ENCODE measurements around the gene LTB.

LTB gene, protein sequence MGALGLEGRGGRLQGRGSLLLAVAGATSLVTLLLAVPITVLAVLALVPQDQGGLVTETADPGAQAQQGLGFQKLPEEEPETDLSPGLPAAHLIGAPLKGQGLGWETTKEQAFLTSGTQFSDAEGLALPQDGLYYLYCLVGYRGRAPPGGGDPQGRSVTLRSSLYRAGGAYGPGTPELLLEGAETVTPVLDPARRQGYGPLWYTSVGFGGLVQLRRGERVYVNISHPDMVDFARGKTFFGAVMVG

DNA sequence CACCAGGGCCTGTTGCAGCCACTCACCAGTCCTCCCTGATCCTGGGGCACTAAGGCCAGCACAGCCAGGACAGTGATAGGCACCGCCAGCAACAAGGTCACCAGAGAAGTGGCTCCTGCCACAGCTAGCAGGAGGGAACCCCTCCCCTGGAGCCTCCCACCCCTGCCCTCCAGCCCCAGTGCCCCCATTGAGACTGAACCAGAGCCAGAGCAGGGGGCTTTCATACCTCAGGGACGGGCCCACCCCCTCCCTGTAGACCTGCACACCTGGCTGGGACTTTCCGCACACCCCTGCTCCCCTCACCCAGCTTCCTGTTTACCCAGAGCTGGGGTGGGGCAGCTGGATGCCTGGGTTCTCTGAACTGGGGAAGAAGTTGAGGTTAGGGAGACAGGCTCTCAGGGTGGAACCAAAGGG lies at the start of gene LTB:
Gene LTB, minus strand, starts transcription at position 195 of the 414 bp plus-strand sequence. Its CDS starts 7 bp downstream, at position 188.
- DNase-seq (ENCODE audit: low read depth) = no peak

DNA sequence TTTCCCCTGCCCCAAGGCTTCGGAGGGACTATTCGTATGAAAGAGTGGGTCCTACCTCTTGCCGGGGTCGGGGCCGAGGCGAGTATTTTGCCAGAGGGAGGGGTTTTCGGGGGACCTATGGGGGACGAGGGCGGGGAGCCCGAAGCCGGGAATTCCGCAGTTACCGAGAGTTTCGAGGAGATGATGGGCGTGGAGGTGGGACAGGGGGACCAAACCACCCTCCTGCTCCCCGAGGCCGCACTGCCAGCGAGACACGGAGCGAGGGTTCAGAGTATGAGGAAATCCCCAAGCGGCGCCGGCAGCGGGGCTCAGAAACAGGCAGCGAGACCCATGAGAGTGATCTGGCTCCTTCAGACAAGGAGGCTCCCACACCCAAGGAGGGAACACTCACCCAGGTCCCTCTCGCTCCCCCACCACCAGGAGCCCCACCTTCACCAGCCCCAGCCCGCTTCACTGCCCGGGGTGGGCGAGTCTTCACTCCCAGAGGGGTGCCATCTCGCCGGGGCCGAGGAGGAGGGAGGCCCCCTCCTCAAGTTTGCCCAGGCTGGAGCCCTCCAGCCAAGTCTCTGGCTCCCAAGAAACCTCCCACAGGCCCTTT lies 49.6 kb upstream of the LTB start:
- DNase-seq (ENCODE audit: low read depth) = no peak

DNA sequence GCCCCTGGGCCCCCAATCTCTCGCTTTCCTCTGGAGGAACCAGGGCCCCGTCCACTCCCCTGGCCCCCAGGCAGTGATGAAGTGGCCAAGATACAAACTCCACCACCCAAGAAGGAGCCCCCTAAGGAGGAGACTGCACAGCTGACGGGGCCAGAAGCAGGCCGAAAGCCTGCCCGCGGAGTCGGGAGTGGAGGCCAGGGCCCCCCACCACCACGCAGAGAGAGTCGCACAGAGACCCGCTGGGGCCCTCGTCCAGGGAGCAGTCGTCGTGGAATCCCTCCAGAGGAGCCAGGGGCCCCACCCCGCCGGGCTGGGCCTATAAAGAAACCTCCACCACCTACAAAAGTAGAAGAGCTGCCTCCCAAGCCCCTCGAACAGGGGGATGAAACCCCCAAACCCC lies 49.0 kb upstream of the LTB start:
- DNase-seq (ENCODE audit: low read depth) = no peak

DNA sequence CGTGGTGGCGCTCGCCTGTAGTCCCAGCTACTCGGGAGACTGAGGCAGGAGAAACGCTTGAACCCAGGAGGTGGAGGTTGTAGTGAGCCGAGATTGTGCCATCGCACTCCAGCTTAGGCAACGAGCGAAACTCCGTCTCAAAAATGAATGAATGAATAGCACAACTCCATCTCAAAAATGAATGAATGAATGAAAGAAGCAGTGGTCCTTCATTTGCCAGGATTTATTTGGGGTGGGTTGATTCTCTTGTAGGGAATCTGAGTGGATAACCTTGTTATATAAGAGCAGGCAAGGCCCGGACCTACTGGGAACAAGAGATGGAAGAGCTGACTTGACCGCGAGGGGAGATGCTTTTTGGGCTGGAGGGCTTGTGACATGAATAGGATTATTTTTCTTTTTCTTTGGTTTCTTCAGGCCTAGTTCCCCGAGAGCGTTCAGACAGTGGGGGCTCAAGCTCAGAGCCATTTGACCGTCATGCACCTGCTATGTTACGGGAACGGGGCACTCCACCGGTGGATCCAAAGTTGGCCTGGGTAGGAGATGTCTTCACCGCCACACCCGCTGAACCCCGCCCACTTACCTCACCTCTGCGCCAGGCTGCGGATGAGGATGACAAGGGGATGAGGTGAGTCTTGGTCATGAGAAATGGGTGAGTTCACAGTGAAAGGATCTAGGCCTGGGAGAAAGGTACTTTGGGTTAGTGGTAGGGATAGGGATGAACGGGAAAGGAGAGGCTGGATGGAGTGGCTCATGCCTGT lies 48.1 kb upstream of the LTB start:
- DNase-seq (ENCODE audit: low read depth) = no peak

DNA sequence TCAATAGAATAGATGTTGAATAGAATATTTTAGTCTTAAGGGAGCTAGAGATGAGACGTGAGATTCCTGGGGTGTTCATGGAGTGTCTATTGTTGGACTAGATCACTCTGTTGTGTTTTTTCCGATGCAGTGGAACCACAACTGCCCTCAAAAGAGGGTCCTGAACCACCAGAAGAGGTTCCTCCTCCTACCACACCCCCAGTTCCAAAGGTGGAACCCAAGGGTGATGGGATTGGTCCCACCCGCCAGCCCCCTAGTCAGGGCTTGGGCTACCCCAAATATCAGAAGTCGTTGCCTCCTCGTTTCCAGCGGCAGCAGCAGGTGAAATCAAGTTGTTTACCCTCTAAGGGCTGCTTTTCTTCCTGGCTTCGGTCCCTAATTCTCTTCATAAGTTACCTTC lies 46.8 kb upstream of the LTB start:
- DNase-seq (ENCODE audit: low read depth) = no peak

DNA sequence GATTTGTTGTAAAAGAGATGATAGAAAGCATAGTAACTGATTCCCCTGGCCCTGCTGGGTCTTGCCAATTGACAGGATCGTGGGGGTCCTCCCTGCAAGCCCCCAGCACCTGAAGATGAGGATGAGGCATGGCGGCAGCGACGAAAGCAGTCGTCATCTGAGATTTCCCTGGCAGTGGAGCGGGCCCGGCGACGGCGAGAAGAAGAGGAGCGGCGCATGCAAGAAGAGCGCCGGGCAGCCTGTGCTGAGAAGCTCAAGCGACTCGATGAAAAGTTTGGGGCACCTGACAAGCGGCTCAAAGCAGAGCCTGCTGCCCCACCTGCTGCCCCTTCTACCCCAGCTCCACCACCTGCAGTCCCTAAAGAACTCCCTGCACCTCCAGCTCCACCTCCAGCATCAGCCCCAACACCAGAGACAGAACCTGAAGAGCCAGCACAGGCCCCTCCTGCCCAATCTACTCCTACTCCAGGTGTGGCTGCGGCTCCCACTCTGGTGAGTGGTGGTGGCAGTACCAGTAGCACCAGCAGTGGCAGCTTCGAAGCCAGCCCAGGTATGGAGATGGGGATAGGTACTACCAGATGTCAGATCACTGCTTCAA lies 45.6 kb upstream of the LTB start:
- no peak for DNase-seq (ENCODE audit: low read depth)

DNA sequence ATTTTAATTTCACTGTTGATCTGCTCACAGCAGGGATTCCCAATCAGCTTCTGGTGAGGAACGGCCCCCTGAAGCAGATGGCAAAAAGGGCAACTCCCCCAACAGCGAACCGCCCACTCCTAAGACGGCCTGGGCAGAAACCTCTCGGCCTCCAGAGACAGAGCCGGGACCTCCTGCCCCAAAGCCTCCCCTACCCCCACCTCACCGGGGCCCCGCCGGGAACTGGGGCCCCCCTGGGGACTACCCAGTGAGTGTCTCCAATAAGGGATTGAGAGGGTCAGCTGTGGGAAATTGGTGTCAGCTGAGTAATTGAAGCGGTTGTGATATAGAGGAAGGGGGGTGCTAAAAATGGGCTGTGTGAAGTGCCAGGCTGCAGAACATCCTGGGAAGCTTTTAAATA lies 44.7 kb upstream of the LTB start:
- DNase-seq (ENCODE audit: low read depth) = no peak

DNA sequence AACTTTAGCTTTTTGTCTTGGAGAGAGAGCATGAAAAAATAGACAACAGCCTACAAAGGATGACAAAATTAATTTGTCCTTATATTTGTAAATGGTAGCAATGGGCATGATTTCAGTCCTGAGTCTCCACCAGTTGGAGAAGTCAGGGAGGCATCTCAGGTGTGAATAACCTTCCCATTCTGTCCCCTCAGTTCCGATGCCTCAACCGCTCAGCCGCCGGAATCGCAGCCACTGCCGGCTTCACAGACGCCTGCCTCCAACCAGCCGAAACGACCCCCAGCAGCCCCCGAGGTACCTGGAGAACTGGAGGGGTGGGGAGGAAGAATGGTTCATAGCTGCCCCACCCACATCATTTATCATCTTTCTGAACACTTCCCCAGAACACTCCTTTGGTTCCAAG lies 41.8 kb upstream of the LTB start:
- no peak for DNase-seq (ENCODE audit: low read depth)

DNA sequence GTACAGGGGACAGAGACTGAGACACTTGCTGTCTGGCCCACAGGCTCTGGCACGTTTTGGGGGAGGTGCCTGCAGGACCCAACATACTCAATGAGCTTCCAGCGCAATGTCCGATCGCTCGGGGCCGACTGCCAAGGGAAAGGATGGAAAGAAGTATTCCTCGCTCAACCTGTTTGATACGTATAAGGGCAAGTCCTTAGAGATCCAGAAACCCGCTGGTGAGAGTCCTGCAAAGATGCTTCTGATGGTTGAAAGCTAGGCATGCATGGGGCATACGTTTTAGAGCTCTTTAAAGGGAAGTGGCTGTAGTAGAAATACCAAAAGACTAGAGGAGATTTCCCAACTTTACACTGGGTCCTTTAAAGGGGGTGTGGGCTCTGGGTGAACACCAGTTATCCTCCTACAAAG lies 40.5 kb upstream of the LTB start:
- no peak for DNase-seq (ENCODE audit: low read depth)

DNA sequence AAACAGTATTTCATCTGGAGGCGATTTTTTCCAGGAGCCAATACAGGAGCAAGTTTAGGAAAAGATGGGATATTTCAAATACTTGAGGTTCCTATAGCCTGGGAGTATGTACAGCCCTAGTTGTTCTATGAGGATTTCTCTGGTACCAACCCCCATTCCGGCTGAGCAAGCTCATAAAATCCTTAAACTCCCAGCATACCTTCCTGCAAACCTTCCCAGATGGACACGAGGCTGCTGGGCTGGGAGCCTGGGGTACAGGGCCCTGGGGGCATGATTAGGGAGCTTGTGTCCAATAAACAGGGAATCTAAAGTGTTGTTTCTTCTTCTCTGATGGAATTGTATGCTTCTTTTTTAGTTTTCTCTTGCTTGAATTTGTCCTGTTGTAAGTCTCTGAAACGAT lies 39.8 kb upstream of the LTB start:
- DNase-seq (ENCODE audit: low read depth) = peak; percentile 75

DNA sequence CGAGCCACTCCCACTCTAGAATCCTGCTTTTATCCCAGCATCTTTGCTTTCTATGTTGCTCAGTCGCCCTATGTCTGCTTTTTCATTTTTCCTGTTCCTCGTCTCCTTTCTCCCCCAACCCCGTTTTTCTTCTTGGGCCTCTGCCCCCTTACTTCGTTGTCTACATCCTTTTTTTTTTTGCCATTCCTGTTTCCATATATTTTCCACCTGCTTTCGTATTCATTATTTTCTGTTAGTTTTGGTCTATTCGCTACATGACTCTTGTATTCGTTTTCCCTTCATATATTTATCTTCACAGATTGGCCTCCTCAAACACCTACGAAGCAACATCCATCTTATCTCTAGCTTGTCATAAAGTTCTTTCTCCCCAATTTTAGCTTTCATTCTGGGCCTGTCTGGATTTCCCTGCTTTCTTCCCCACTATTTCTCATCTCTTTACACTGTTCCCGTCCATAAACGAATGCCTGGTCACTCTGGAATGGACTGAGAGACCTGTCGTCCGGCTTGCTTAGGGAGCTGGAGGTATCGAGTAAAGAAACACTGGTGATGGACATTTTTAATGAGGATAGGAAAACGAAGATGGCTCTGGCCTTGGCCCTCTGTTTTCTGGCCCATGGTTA lies 39.2 kb upstream of the LTB start:
- no peak for DNase-seq (ENCODE audit: low read depth)

DNA sequence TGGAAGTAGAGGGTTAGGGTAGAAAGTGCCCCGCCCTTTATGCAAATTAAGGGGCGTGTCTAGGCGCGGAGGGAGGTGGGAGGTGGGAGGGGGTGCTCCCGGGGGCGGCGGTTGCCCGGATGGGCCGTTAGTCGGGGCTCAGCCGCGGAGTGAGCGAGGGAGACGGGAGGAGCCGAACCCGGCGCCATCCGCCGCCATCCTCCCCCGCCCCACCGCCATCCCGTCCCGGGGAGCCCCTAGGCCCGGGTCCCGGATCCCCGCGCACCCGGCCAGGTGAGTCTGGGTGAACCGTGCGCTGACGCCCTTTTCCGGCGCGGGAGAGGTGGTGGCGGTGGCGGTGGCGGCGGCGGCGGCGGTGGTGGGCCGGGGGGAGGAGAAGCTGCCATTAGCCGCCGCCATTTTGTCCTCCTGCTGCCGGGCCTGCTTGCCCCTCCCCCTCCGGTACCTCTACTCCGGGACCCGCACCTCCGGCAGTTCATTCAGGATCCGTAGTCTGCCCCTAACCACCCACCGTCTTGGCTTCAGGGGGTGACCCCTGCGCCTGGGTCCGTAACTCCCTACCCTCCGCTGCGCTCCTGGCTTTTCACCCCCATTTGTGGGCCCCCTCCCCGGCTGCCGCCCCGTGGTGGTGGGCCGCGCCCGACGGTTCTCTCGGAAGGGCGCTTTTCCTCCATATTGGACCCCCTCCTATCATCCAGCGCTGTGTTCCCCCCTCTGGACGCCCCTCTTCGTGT lies 38.5 kb upstream of the LTB start, which contains the start of gene PRRC2A:
Gene PRRC2A, plus strand, starts transcription at position 130 of the 734 bp plus-strand sequence. CDS start 2,075 bp downstream, outside the sequence.
- DNase-seq (ENCODE audit: low read depth) = no peak

DNA sequence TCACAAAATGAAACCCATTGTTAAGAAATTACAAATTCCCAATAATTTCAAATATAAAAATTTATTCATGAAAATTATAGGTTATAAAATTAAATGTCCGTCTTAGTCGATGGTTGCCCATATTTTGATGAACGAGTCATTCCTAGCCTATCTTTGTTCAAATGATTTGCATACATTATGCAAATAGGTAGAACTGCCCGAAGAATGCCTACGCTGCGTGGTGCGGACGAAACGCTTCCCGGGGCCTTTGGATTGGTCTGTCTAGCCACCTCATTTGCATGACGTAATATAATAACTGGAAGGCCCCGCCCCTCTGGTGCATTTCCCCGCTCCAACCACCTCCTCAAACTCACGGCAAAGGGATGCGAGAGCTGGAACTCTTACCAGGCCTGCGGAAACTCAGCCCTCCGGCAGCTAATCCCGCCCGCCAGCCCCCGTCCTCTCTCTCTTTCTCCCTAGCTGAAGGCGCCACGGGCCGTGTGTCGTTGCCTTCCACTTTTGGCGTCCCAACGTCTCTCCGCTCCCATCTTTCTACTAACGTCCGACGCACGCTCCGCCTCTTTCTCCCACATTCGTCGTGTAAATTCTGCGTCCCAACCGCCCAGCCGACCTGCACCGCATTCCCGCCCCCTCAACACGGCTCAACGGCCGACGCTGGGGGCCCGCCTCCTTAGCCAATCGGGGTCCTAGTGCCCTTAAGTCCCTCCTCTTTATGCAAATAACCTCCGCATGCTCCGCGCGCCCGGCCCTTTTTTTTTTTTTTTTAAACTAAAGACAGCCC lies 37.8 kb upstream of the LTB start:
- peak; percentile 100 for DNase-seq (ENCODE audit: low read depth)

DNA sequence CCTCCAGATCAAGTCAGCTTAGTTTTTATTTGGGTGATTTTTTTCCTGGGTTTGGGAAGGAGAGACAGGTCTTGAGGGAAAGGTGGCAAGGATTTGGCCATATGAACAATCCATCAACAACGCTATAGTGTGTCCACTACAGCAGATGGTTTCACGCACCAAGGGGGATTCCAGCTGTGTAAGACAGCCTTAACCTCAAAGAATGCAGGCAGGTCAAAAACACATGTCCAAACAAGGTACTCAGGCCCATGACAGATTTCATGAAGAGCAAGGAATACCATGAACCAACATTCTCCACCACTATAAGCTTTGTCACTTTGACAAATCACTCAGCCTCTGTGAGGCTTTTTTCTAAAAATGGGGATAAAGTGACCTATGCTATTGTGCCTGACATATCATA lies 34.8 kb upstream of the LTB start:
- no peak for DNase-seq (ENCODE audit: low read depth)

DNA sequence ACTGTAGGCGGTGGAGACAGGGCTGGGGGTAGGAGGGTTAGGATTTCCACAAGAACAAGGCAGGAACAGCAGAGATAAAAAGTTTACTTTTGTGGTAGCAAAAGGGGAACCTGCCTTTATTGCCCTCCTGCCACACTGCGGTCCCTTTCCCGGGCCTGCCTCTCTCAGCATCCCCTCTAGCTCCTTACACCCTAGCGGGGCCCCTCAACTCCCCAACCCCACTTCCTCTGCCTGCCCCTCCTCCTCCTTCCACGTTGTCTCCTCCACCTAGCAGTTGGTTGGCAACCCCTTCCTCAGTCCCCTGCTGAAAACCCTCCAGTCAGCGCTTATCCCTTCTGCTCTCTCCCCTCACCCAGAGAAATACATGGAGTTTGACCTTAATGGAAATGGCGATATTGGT lies 33.5 kb upstream of the LTB start:
- no peak for DNase-seq (ENCODE audit: low read depth)

DNA sequence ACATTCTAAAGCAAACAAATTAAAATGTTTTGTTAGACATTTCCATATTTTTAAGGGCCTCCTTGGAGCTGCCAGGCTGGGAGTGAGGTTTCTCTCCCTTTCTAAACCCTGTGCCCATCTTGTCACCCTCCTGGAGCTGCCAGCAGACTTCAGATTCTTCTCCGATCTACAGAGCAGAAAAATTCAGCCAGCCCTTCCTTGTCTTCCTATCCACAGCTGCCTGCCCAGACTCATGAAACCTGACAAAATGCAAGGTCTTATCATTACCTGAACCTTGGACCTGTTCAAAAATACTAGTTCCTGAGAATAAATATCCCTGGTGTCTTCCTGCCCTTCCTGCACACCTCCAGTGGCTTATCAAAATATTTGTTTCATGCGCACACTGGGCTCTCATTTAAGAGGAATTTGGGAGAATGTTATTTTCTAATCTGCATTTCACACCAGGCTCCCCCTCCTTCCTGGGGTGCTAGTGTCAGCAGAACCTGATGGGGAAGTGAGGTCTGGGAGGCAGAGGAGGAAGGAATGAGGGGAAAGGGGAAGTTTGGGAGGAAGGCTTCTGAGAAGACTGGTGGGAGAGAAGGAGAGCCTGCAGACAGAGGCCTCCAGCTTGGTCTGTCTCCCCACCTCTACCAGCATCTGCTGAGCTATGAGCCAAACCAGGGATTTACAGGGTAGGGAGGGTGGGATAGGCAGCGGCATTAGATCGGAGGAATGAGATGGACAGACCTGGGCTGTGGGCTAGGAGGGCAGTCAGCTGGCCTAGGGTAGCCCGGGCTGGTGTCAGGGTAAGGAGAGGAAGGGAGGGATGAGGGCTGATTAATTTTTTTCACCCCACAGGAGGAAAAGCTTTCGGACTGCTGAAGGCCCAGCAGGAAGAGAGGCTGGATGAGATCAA lies 32.7 kb upstream of the LTB start, which contains the start of gene AIF1:
Gene AIF1, plus strand, starts transcription at position 551 of the 895 bp plus-strand sequence. Its CDS starts 96 bp downstream, at position 647.
- DNase-seq (ENCODE audit: low read depth) = no peak

DNA sequence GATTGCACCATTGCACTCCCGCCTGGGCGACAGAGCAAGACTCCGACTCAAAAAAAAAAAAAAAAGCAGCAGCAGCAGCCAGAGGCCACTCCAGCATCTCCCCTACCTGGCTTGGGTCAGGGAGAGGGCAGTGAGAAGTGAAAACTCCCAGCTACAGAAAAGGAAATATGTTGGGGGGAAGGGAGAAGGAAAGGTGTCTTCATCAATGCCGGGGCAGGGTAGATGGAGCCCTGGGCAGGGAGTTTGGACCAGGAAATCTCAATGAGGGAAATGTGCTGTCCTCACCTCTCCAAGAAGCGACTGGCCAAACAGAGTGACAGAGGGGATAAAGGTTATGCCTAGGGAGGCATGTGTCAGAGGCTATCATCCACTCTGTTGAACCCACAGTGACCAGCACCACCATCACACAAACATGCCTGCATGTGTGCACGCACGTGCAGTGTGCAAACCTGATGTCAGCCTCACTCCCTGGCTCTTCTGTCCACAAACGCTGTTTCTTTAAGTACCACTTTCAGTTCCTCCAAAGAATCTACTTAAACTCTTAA lies 31.9 kb upstream of the LTB start:
- DNase-seq (ENCODE audit: low read depth) = no peak

DNA sequence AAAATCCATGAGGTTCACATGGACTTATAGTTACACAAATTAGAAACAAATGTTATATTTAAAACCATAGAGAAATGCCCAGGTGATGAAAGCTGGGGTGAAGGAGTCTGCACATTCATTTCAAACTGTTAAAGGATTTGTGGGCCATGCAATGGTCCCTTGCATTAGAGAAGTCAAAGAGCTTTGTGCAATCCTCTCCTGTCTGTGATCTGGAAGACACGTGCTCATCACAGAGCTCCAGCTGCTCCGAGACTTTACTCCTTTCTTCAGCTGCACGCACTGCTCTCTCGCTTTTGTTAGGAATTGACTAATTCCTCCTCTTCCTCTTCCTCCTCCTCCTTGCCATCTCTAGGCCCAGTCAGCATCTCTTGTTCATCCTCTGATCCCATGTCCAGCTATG lies 28.7 kb upstream of the LTB start:
- no peak for DNase-seq (ENCODE audit: low read depth)
